ENCODE results near the gene KDM5C. TPM values are rescaled to one million over a fixed set of nuclear protein-coding genes. Genes with fewer than 3 reads are reported as not detected.

Gene KDM5C
- polyA plus RNA-seq, 1 donor from 2014 or later: 67.8 TPM

DNA sequence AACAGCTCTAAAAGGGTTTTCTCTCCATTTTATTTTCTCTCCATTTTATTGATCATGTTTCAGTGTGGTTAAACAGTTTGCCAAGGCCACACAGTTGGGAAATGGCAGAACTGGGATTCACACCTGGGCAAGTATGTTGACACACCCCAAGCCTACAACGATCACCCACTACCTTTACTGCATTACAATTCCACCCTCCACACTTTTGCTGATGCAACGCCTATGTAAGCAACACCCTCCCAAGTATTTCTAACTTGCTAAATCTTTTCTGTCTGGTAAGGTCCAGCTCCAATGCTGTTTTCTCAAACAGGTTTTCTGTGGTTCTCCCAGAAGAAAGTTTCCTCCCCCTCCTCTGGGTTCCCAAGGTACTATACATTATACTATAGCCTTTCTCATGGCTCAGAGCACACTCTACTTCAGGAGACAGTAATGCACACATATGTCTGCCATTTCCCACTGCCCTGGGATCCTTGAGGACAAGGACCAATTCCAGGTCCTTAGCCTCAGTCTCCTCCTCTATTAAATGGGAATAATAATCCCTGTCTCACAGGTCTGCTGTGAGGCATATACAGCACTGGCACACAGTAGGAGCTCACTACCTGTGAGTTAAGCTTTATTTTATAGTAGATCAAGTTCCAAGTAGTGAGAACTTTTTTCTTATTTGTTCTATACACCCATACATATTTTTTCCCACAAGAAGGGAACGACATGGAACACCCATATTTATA lies 28.4 kb upstream of the KDM5C start:
- Histone ChIP-seq H4K20me1 (ENCODE audit: insufficient read depth) (no peaks in the 10 kb centered on the region), H3K9me3 (ENCODE audit: low read length) (no peaks in the 10 kb centered on the region), H2AFZ (ENCODE audit: low read depth, low read length) (no peak overlapping the region), H3K36me3 (ENCODE audit: insufficient read depth, low read length) (no peaks in the 10 kb centered on the region), H3F3A (ENCODE audit: insufficient read depth, low read length, poor library complexity, severe bottlenecking) (no peaks in the 10 kb centered on the region), H3K27ac (ENCODE audit: low read length) (no peak overlapping the region), H3K9ac (ENCODE audit: low read length) (no peak overlapping the region), H3K9me2 (ENCODE audit: insufficient read depth, low read length) (no peaks in the 10 kb centered on the region), H3K27me3 (ENCODE audit: insufficient read depth, low read depth, low read length) (no peaks in the 10 kb centered on the region), H3K4me2 (ENCODE audit: low read length) (no peak overlapping the region), H3K4me3 (ENCODE audit: low read length) (no peak overlapping the region), H3K79me2 (replicated peaks; ENCODE audit: insufficient read depth, low read length) (no peaks in the 10 kb centered on the region)
- TF ChIP-seq TAF1 (IDR thresholded peaks at IDR 0.05; ENCODE audit: low read depth) (no peak), EP300 (conservative IDR thresholded peaks at IDR 0.05; ENCODE audit: poor library complexity, severe bottlenecking) (no peak), MXI1 (conservative IDR thresholded peaks at IDR 0.05; ENCODE audit: poor library complexity, severe bottlenecking) (no peak)

DNA sequence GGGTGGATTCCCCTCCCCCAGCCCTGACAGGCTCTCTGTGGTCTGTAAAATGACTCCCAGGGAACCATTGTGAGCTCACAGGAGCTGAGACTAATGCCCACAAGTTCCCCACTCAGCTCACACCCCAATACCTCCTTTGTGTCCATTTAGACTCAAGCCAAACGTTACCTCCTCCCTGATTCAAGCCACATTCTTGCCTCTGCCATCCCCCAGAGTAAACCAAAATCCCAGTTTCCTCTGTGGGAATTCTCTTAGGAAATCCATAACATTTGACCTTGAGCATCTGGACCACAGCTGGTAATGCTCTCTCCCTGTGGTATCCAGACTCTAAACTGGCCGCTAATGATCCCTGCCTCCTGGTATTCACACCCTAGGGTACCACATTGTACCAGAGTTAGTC lies 26.3 kb upstream of the KDM5C start:
- no peak overlapping the region for H3K27ac ChIP-seq (ENCODE audit: low read length)
- H3K27me3 ChIP-seq (ENCODE audit: insufficient read depth, low read depth, low read length): no peaks in the 10 kb centered on the region

DNA sequence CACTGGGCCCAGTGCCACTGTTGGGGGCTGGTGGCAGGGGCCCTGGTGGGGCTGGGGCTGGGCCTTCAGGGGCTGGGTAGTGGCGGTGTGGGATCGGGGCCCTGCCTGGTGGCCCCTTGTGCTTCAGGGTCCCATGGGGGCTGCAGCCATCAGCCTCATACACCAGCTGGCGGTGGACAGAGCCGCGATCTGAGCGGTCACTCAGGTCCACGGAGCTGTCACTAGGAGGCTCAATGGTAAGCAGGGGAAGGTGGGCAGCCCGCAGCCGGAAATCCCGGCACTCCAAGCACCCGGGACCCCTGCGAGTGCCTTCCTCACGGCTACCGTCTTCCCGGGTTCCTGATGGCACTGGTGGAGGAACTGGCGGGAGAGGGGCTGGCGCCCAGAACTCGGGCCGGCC lies 25.5 kb upstream of the KDM5C start:
- Histone ChIP-seq H3K36me3 (ENCODE audit: insufficient read depth, low read length) (no peaks in the 10 kb centered on the region), H3K9me2 (ENCODE audit: insufficient read depth, low read length) (no peaks in the 10 kb centered on the region), H3F3A (ENCODE audit: insufficient read depth, low read length, poor library complexity, severe bottlenecking) (no peaks in the 10 kb centered on the region), H3K4me3 (ENCODE audit: low read length) (no peak overlapping the region), H3K4me2 (ENCODE audit: low read length) (no peak overlapping the region), H3K79me2 (replicated peaks; ENCODE audit: insufficient read depth, low read length) (no peaks in the 10 kb centered on the region), H3K9ac (ENCODE audit: low read length) (no peak overlapping the region), H2AFZ (ENCODE audit: low read depth, low read length) (no peak overlapping the region), H3K27me3 (ENCODE audit: insufficient read depth, low read depth, low read length) (no peaks in the 10 kb centered on the region), H3K9me3 (ENCODE audit: low read length) (no peaks in the 10 kb centered on the region), H4K20me1 (ENCODE audit: insufficient read depth) (no peaks in the 10 kb centered on the region), H3K27ac (ENCODE audit: low read length) (no peak overlapping the region)
- no peak for TF ChIP-seq MXI1 (conservative IDR thresholded peaks at IDR 0.05; ENCODE audit: poor library complexity, severe bottlenecking)

More for the DNA sequence above, 26.3 kb upstream of the KDM5C start:
- Histone ChIP-seq H3K36me3 (ENCODE audit: insufficient read depth, low read length) (no peaks in the 10 kb centered on the region), H3K9me2 (ENCODE audit: insufficient read depth, low read length) (no peaks in the 10 kb centered on the region), H3K4me2 (ENCODE audit: low read length) (no peak overlapping the region), H4K20me1 (ENCODE audit: insufficient read depth) (no peaks in the 10 kb centered on the region), H3K4me3 (ENCODE audit: low read length) (no peak overlapping the region), H3K79me2 (replicated peaks; ENCODE audit: insufficient read depth, low read length) (no peaks in the 10 kb centered on the region), H3K9ac (ENCODE audit: low read length) (no peak overlapping the region), H3F3A (ENCODE audit: insufficient read depth, low read length, poor library complexity, severe bottlenecking) (no peaks in the 10 kb centered on the region), H2AFZ (ENCODE audit: low read depth, low read length) (no peak overlapping the region), H3K9me3 (ENCODE audit: low read length) (no peaks in the 10 kb centered on the region)
- no peak for TF ChIP-seq MXI1 (conservative IDR thresholded peaks at IDR 0.05; ENCODE audit: poor library complexity, severe bottlenecking)

DNA sequence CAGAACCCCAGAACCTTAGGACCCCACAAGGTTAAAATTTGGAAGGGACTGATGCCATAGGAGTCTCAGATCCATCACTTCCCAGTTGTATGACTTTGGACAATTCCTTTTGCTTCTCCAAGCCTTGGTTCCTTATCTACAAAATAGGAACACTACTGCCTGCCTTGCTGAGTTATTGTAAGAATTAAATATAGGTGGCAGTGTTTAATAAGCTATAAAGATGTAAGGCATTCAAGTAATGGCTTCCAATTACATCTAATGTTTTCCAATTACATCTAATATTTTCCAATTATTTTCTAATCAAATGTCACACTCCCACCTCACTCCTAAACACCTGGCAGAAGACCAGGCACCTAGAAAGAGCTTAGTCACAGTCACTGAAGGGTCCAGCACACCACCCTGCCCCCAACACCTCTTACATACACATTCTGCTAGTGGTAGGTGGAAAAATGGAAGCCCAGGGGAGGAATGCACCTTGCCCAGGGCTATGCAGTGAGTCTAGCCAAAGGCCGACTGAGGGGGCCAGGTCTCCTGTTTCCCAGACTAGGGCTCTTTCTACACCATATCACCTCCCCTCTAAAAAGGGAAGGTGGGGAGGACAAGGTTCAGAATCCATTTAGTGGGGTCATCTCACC lies 24.5 kb upstream of the KDM5C start:
- Histone ChIP-seq H3K4me2 (ENCODE audit: low read length) (no peak overlapping the region), H3F3A (ENCODE audit: insufficient read depth, low read length, poor library complexity, severe bottlenecking) (no peaks in the 10 kb centered on the region), H3K27ac (ENCODE audit: low read length) (no peak overlapping the region), H4K20me1 (ENCODE audit: insufficient read depth) (no peaks in the 10 kb centered on the region), H3K27me3 (ENCODE audit: insufficient read depth, low read depth, low read length) (no peaks in the 10 kb centered on the region), H3K9me3 (ENCODE audit: low read length) (no peaks in the 10 kb centered on the region), H2AFZ (ENCODE audit: low read depth, low read length) (no peak overlapping the region), H3K36me3 (ENCODE audit: insufficient read depth, low read length) (no peaks in the 10 kb centered on the region), H3K4me3 (ENCODE audit: low read length) (no peak overlapping the region), H3K9me2 (ENCODE audit: insufficient read depth, low read length) (no peaks in the 10 kb centered on the region), H3K79me2 (replicated peaks; ENCODE audit: insufficient read depth, low read length) (no peaks in the 10 kb centered on the region), H3K9ac (ENCODE audit: low read length) (no peak overlapping the region)
- TF ChIP-seq TAF1 (IDR thresholded peaks at IDR 0.05; ENCODE audit: low read depth) (no peak), RAD21 (conservative IDR thresholded peaks at IDR 0.05) (peak; percentile 34)
- TF ChIP-seq, protein P1, sequence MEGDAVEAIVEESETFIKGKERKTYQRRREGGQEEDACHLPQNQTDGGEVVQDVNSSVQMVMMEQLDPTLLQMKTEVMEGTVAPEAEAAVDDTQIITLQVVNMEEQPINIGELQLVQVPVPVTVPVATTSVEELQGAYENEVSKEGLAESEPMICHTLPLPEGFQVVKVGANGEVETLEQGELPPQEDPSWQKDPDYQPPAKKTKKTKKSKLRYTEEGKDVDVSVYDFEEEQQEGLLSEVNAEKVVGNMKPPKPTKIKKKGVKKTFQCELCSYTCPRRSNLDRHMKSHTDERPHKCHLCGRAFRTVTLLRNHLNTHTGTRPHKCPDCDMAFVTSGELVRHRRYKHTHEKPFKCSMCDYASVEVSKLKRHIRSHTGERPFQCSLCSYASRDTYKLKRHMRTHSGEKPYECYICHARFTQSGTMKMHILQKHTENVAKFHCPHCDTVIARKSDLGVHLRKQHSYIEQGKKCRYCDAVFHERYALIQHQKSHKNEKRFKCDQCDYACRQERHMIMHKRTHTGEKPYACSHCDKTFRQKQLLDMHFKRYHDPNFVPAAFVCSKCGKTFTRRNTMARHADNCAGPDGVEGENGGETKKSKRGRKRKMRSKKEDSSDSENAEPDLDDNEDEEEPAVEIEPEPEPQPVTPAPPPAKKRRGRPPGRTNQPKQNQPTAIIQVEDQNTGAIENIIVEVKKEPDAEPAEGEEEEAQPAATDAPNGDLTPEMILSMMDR (IDR thresholded peaks at IDR 0.05; ENCODE audit: poor library complexity, severe bottlenecking): peak; percentile 28

Data from neural cell (in vitro differentiated cells).